ENCODE results near the gene FBXL14. TPM values are rescaled to one million over a fixed set of nuclear protein-coding genes. Genes with fewer than 3 reads are reported as not detected.

FBXL14 gene
- total and polyA plus RNA-seq, 12 donors, result 1.5 to 8.4 (median 6.5) TPM

- no peak for TF ChIP-seq CTCF (IDR thresholded peaks at IDR 0.05)
- Histone ChIP-seq H3K27ac (no peak overlapping the region), H3K36me3 (no peaks in the 10 kb centered on the region)
Observed at GRCh38 chr12:1613860-1614259, 19.5 kb upstream of the FBXL14 start.

DNA sequence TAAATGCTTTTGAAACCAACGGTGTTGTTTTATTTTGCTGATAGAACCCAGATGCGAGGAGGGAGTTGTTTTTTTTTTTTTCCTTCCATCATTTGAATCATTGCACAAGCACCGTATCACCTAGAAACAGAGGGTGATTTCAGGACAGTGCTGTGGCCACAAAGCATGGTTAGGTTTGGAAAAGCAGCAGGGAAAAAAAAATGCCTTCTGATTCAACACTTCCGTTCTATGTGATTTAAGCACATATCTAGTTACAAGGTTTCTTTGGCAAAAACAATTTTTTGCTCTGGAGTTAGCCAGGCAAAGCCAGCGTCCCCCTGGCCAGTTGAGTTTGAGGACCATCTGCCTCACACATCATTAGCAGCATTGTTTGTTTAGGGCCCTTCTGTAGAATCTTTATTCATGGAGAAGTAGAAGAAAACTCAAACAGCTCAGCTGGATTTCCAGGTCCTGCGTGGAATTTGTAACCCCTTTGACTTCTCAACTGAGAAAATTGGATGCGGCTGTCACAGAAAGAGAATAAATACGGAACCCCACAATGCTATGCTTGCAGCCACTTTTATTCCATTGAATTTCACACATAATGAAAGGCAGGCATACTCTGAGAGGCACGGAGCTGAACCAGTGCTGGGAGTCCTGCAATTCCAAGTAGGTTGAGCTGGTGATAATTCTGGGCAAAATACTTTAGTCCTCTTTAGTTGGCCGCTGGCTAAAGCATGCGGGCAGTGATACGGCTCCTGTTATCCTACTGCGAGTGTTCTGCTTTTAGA, 17.6 kb upstream of the FBXL14 start:
- WGBS, 2 donors, result 55 to 59% methylated on average over 13 of the region's 13 CpGs

More at GRCh38 chr12:1613860-1614259, 19.5 kb upstream of the FBXL14 start:
- H3K4me1 ChIP-seq, result peaks cover 0 to 54% (median 15%) of the 10 kb centered on the region in 9 donors
- DNase-seq (no peak), ATAC-seq (no peak)
- H3K27me3 ChIP-seq, result no peaks in the 10 kb centered on the region
- H3K9me3 ChIP-seq, result no peaks in the 10 kb centered on the region
- 95% methylated on average over 4 of the region's 4 CpGs for WGBS, 2 donors
- H3K4me3 ChIP-seq, result no peak overlapping the region
- intact Hi-C loops (cut with DNase I), result no loop called here

DNA sequence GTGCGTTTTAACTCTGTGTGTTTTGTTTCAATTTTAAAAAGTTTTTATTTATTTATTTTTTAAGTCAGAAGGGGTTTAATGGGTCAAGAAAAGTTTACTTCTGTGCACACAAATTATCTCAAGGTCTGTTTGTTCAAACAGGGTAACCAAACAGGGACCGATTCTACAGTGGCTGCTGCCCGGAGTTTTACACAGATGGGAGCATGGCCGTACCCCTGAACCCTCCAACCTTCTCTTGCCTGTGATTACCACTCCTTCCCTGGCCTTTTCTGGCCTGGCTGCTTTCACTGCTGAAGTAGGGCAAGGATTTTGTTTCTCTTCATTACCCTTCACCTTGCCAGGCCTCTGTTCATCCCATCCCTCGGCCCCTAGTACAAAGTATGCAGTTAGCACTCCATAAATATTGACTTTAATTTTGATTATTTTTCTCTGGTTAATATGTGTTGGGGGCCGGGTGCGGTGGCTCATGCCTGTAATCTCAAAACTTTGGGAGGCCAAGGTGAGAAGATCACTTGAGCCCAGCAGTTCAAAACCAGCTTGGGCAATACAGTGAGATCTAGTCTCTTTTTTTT, 15.8 kb upstream of the FBXL14 start:
- H3K27ac ChIP-seq, result no peak overlapping the region
- H3K9me3 ChIP-seq, result no peaks in the 10 kb centered on the region
- H3K4me1 ChIP-seq, result peaks cover 6 to 56% (median 31%) of the 10 kb centered on the region in 9 donors
- intact Hi-C loops (cut with DNase I), result no loop called here
- WGBS, 2 donors, result 96% methylated on average over 7 of the region's 7 CpGs
- no peaks in the 10 kb centered on the region for H3K27me3 ChIP-seq
- H3K36me3 ChIP-seq, result no peaks in the 10 kb centered on the region
- DNase-seq, result no peak
- TF ChIP-seq CTCF (IDR thresholded peaks at IDR 0.05), result no peak
- no peak overlapping the region for H3K4me3 ChIP-seq
- ATAC-seq, result no peak

More for the DNA sequence above, 17.6 kb upstream of the FBXL14 start:
- no peaks in the 10 kb centered on the region for H3K9me3 ChIP-seq
- no peak for TF ChIP-seq CTCF (IDR thresholded peaks at IDR 0.05)
- no peaks in the 10 kb centered on the region for H3K36me3 ChIP-seq
- intact Hi-C loops (cut with DNase I), result no loop called here
- H3K4me3 ChIP-seq, result no peak overlapping the region
- H3K27ac ChIP-seq, result peak overlapping the region in 5 of 10 donors; percentile 42 to 50 (median 48)
- DNase-seq, result no peak
- no peaks in the 10 kb centered on the region for H3K27me3 ChIP-seq
- ATAC-seq, result peak in 7 of 8 donors; percentile 25 to 60 (median 45)
- H3K4me1 ChIP-seq, result peaks cover 0 to 54% (median 16%) of the 10 kb centered on the region in 9 donors

DNA sequence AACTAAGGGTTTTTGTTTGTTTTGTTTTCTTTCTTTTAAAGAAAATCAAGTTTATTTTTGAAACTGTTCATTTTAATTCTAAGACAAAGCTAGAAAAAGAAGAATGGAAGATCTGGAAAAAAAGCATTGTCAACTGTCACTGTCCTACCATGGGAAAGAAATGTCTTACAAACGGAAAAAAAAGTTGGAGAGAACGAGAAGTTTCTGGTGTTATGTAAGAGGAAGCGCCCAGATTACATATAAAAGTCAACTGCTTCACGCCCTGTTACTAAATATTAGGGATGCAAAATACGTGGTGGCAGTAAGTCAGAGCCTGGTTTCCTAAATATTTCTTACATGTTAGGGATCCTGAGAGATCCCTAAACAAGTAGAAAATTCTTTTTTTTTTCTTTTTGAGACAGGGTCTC, 14.3 kb upstream of the FBXL14 start:
- ATAC-seq (peak in 1 of 8 donors; percentile 7), DNase-seq (no peak)
- Histone ChIP-seq H3K36me3 (no peaks in the 10 kb centered on the region), H3K27me3 (no peaks in the 10 kb centered on the region), H3K4me1 (peaks cover 6 to 56% (median 31%) of the 10 kb centered on the region in 9 donors), H3K27ac (peak overlapping the region in 9 of 10 donors; percentile 33 to 65 (median 44)), H3K9me3 (no peaks in the 10 kb centered on the region), H3K4me3 (no peak overlapping the region)
- intact Hi-C loops (cut with DNase I), result no loop called here
- no peak for TF ChIP-seq CTCF (IDR thresholded peaks at IDR 0.05)
- WGBS, 2 donors, result 50 to 62% methylated on average over 5 of the region's 5 CpGs

Data from heart right ventricle (tissue), 16 donors.